GM18873 (cell line): ENCODE results near the gene RPL22L1.
"Not testable (repeated sequence)": the region's sequence is repeated elsewhere in the genome, so short reads cannot be mapped to it uniquely, and the experiment has no call there.

Source experiments
- ATAC-seq: cut with Tn5 transposase; IDR thresholded peaks from one replicate; pipeline ENCODE4 v1.9.1; 2021; ENCODE audit warnings: mild to moderate bottlenecking, moderate library complexity, moderate number of reproducible peaks; ENCODE audit not compliant: unreplicated experiment, low FRiP score

Gene RPL22L1

DNA sequence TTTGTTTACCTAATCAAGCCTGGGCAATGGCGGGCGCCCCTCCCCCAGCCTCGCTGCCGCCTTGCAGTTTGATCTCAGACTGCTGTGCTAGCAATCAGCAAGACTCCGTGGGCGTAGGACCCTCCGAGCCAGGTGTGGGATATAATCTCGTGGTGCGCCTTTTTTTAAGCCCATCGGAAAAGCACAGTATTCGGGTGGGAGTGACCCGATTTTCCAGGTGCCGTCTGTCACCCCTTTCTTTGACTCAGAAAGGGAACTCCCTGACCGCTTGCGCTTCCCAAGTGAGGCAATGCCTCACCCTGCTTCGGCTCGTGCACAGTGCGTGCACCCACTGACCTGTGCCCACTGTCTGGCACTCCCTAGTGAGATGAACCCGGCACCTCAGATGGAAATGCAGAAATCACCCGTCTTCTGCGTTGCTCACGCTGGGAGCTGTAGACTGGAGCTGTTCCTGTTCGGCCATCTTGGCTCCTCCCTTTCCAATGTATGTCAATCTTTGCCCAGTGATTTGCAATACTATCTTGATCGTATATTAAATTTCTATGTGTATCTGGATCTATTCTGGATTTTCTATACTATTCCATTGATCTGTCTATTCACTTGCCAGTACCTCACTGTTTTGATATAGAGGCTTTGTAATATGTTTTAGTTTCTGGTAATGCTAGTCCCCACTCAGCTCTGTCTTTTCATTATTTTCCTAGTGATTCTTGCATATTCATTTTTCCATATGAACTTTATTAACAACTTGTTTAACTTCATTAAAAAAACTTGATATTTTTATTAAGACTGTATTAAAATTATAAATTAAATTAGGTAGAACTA lies 14.3 kb upstream of the RPL22L1 start:
- ATAC-seq: not testable (repeated sequence)

DNA sequence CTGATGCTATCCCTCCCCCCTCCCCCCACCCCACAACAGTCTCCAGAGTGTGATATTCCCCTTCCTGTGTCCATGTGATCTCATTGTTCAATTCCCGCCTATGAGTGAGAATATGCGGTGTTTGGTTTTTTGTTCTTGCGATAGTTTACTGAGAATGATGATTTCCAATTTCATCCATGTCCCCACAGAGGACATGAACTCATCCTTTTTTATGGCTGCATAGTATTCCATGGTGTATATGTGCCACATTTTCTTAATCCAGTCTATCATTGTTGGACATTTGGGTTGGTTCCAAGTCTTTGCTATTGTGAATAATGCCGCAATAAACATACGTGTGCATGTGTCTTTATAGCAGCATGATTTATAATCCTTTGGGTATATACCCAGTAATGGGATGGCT lies 8.7 kb upstream of the RPL22L1 start:
- ATAC-seq: not testable (repeated sequence)

DNA sequence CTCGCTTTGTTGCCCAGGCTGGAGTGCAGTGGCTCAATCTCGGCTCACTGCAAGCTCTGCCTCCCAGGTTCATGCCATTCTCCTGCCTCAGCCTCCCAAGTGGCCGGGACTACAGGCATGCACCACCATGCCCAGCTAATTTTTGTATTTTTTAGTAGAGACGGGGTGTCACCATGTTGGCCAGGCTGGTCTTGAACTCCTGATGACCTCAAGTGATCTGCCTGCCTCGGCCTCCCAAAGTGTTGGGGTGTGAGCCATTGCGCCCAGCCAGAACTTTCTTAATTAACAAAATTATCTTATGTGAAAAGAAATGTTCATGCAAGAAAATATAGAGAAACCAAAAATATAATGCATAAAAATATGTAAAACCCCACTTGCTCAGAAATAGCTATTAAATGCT lies 7.3 kb upstream of the RPL22L1 start:
- ATAC-seq: not testable (repeated sequence)

DNA sequence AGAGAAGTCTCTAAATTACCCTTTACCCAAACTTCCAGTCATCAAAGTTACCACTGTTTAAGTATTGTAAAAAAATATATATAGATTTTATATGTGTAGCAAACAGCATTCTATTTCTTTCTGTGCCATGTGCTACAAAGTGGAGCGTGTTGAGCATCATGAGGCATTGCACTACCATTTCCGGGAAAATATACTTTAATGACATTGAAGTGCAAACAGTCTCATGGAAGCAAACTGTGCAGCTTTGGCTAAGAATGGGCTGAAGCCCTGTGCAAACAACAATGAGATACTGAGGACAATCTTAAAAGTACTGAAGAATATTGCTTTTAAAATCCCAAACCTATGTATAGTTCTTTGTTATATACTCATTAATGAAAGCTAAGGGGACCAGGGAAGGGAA lies 6.5 kb upstream of the RPL22L1 start:
- ATAC-seq: no peak

GRCh38 chr3:170869239-170869590 lies 780 bp downstream of the RPL22L1 start:
- ATAC-seq: no peak

- no peak for ATAC-seq
Measured at GRCh38 chr3:170868577-170869238, 1.3 kb downstream of the RPL22L1 start.

GRCh38 chr3:170867143-170867937 lies 2.7 kb downstream of the RPL22L1 start:
- ATAC-seq: no peak

GRCh38 chr3:170866499-170866898 lies 3.5 kb downstream of the RPL22L1 start:
- no peak for ATAC-seq

DNA sequence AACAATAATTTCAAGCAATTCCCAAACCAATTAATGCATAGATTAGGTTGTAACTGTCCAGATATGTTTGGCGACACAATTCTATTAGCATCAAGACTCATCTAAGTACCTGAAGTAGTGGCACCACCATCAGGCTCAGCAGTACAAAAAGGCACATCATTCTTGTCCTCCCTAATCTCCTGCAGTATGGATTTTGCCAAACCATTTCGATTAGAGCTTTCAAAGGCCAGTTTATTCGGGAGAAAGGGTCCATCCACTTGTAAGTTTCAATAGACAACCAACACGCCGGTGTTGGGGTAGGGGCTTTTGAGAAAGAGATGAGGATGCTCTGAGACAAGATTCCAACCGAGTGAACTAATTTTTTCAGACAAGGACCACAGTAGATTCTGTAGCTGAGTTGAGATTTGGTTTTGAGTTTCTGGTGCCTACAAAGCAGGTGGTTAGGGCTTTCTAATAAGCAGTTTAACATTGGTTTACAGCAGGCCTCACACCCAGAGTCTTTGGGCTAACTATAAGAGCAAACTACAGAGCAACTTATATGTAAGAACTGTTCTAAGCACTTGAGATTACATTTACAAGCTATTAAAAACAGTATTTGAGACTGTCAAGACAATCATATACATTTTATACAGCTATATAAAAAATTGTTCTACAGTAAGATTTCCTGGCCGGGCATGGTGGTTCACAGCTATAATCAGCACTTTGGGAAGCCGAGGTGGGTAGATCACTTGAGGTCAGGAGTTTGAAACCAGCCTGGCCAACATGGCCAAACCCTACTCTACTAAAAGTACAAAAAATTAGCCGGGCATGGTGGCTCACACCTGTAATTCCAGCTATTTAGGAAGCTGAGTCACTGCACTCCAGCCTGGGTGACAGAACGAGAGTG lies 4.5 kb downstream of the RPL22L1 start:
- ATAC-seq: no peak

- no peak for ATAC-seq
Measured at GRCh38 chr3:170864525-170865208, 5.3 kb downstream of the RPL22L1 start.

GRCh38 chr3:170863816-170864215 lies 6.2 kb downstream of the RPL22L1 start:
- no peak for ATAC-seq

DNA sequence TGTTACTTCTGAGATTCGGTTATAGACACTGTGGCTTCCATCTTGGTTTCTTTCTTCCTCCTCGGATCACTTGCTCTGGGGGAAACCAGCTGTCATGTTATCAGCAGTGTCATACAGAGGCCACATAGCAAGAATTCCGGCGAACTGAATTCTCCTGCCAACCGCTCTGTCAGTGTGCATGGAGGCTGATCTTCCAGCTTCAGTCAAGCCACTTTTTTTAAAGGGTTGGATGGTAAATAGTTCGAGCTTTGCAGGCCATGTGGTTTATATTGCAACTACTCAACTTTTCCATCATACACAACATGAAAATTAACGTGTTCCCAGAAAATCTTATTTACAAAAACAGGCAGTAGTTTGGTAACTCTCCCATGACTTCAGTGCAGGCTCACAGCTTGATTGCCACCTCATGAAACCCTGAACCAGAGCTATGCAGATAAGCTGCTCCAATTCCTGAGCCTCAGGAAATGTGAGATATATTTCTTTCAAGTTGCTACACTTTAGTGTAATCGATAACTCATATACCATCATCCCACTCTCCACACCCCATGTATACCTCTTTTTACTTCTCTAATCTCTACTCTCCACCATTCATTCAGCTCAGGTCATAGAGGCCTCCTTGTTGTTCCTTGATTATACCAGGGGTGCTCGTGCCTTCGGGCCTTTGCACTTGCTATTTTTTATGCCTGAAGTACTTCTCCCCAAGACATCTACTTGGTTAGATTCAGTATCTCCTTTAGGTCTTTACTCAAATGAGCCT lies 7.2 kb downstream of the RPL22L1 start:
- no peak for ATAC-seq

GRCh38 chr3:170858599-170858998 lies 11.4 kb downstream of the RPL22L1 start:
- ATAC-seq: no peak

GRCh38 chr3:170852324-170852723 lies 17.7 kb downstream of the RPL22L1 start:
- ATAC-seq: no peak

DNA sequence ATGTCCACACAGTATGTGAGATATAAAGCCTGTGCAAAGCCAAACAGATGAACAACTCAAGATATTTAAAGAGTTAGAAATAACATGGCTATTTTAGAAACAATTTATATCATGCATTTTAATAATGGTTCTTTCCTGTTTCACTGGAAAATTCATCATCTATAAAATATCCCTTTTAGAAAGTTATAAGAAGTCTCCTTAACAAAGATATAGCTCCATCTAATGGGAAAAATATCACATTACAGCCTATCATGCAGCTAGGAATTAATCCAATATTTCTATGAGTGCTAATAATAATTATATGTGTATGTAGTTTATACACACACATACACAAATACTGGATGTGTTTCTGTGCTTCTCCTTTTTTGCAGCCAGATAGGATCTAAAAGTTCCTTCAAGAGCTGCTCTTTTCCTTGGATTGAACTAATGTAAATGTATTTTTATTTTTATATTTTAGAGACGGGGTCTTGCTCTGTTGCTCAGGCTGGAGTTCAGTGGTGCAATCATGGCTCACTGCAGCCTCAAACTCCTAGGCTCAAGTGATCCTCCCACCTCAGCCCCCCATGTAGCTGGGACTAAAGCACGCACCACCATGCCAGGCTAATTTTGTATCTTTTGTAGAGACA lies 21.6 kb downstream of the RPL22L1 start:
- no peak for ATAC-seq

- no peak for ATAC-seq
Measured at GRCh38 chr3:170844377-170844776, 25.6 kb downstream of the RPL22L1 start.

GRCh38 chr3:170840291-170840859 lies 29.6 kb downstream of the RPL22L1 start:
- no peak for ATAC-seq

DNA sequence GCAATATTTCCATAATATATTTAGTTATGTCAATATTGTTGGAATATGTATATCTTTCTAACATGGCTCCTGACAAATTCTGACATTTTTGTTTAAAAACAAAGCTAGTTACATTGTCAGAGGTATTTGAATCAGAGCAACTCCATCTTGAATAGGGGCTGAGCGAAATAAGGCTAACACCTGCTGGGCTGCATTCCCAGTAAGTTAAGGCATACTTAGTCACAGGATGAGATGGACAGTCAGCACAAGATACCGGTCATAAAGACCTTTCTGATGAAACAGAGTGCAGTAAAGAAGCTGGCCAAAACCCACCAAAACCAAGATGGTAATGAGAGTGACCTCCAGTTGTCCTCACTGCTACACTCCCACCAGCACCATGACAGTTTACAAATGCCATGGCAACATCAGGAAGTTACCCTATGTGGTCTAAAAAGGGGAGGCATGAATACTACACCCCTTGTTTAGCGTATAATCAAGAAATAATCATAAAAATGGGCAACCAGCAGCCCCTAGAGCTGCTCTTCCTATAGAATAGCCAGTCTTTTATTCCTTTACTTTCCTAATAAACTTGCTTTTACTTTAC lies 30.4 kb downstream of the RPL22L1 start:
- no peak for ATAC-seq
